GM12878 (cell line): ENCODE measurements around the gene GCK. TPM values are rescaled to one million over a fixed set of nuclear protein-coding genes. Genes with fewer than 3 reads are reported as not detected.

Experiments
- ATAC-seq: fragments of 200-7000 bp; cut with Tn5 transposase; 3 replicates; pipeline ENCODE4 v1.9.1; 2020; ENCODE audit warnings: mild to moderate bottlenecking, moderate library complexity
- BruUV-seq: library from RNA; stranded (reverse); fragments of 400-500 nt; replicated peaks from 2 replicates; lab custom pipeline; 2021; lab: Mats Ljungman, UMichigan
- CTCF ChIA-PET: fragments of 300-600 bp; sonication (Branson Sonifier 250); formaldehyde crosslinking; extraction: SDS; loops from one replicate; lab custom pipeline; 2021; ENCODE audit warnings: inconsistent platforms; lab: Yijun Ruan, JAX
- POLR2A ChIA-PET: fragments of 350-600 bp; formaldehyde crosslinking; extraction: SDS; loops from one replicate; lab custom pipeline; 2021; ENCODE audit warnings: inconsistent platforms; lab: Charles Lee
- RAD21 ChIA-PET: fragments of 300-600 bp; sonication (Branson Sonifier 250); formaldehyde crosslinking; loops from one replicate; lab custom pipeline; 2023; ENCODE audit warnings: antibody characterized with exemption; ENCODE audit not compliant: unreplicated experiment; lab: Charles Lee
- SMC1A ChIA-PET: fragments of 300-600 bp; sonication (Branson Sonifier 250); formaldehyde crosslinking; loops from one replicate; lab custom pipeline; 2023; ENCODE audit not compliant: unreplicated experiment, uncharacterized antibody; lab: Charles Lee
- DNase-seq: peaks from one replicate; pipeline ENCODE4 v3.0.0-alpha.2; 2011; ENCODE audit warnings: low read depth, low spot score
- FAIRE-seq: peaks from 3 replicates; lab custom pipeline; 2011; peaks lifted over from hg19 to GRCh38; lab: Jason Lieb, UNC
- H2AFZ ChIP-seq: 2 replicates; pipeline ENCODE4 v1.6.0; 2011; ENCODE audit warnings: low read depth, low read length, control low read depth; ENCODE audit not compliant: control insufficient read depth
- H3K27ac ChIP-seq: 2 replicates; pipeline ENCODE4 v1.5.1; 2011; ENCODE audit warnings: control low read depth; ENCODE audit not compliant: control insufficient read depth, insufficient read depth
- H3K27me3 ChIP-seq, 2 experiments: replicated peaks in 1 of 2; 2 replicates each; pipeline versions ENCODE4 v1.6.0 to v1.6.1; 2011; ENCODE audit warnings: low read length in 1 of 2; ENCODE audit not compliant: control insufficient read depth in 2 of 2, insufficient read depth in 2 of 2
- H3K36me3 ChIP-seq, 2 experiments: 2 replicates each; pipeline ENCODE4 v1.5.1; 2011; ENCODE audit warnings: low read length in 1 of 2; ENCODE audit not compliant: control insufficient read depth in 2 of 2, insufficient read depth in 2 of 2
- H3K4me1 ChIP-seq: 2 replicates; pipeline ENCODE4 v1.6.1; 2011; ENCODE audit warnings: mild to moderate bottlenecking, low read length, moderate library complexity, mixed read lengths; ENCODE audit not compliant: control insufficient read depth, insufficient read depth
- H3K4me2 ChIP-seq: 2 replicates; pipeline ENCODE4 v1.6.0; 2011; ENCODE audit warnings: control low read depth; ENCODE audit not compliant: control insufficient read depth, insufficient read depth
- H3K4me3 ChIP-seq: fragments of 200-600 bp; sonication (generic); 2 replicates; pipeline ENCODE4 v1.5.1; 2016
- H3K79me2 ChIP-seq: 2 replicates; pipeline ENCODE4 v1.6.0; 2011; ENCODE audit warnings: low read length; ENCODE audit not compliant: control insufficient read depth, insufficient read depth
- H3K9ac ChIP-seq: 2 replicates; pipeline ENCODE4 v1.8.0; 2011; ENCODE audit warnings: low read length, control low read depth, mixed read lengths; ENCODE audit not compliant: control insufficient read depth, insufficient read depth
- H3K9me3 ChIP-seq: replicated peaks from 3 replicates; pipeline ENCODE4 v1.5.1; 2011; ENCODE audit warnings: mild to moderate bottlenecking, low read length; ENCODE audit not compliant: control insufficient read depth, insufficient read depth
- H4K20me1 ChIP-seq: 2 replicates; pipeline ENCODE4 v1.6.0; 2011; ENCODE audit not compliant: control insufficient read depth, insufficient read depth
- ATF7 ChIP-seq: fragments of 450-650 bp; IDR thresholded peaks from 2 replicates; pipeline ENCODE4 v1.6.1; 2016; ENCODE audit warnings: low read depth, mild to moderate bottlenecking
- BCL3 ChIP-seq: IDR thresholded peaks from 2 replicates; pipeline ENCODE4 v1.6.1; 2011; ENCODE audit warnings: borderline replicate concordance, low read depth, mild to moderate bottlenecking, moderate library complexity, low read length; ENCODE audit not compliant: insufficient read depth, poor library complexity, severe bottlenecking
- CREB1 ChIP-seq: IDR thresholded peaks from 2 replicates; pipeline ENCODE4 v1.6.1; 2012; ENCODE audit warnings: low read depth, mild to moderate bottlenecking, inconsistent platforms
- HCFC1 ChIP-seq: fragments of 150-350 bp; IDR thresholded peaks from 2 replicates; pipeline ENCODE4 v1.6.1; 2014; ENCODE audit warnings: low read length
- MYB ChIP-seq: fragments of 150-350 bp; IDR thresholded peaks from 2 replicates; pipeline ENCODE4 v1.6.1; 2014; ENCODE audit warnings: mild to moderate bottlenecking, low read depth, low read length, borderline replicate concordance
- MYC ChIP-seq: IDR thresholded peaks from 2 replicates; pipeline ENCODE4 v1.6.1; 2011; ENCODE audit warnings: mild to moderate bottlenecking, low read length, moderate library complexity, inconsistent platforms; ENCODE audit not compliant: insufficient read depth, insufficient replicate concordance, insufficient read length, severe bottlenecking
- NFXL1 ChIP-seq: fragments of 450-650 bp; IDR thresholded peaks from 2 replicates; pipeline ENCODE4 v1.6.1; 2017; ENCODE audit warnings: antibody characterized with exemption, mild to moderate bottlenecking, borderline replicate concordance
- RFX5 ChIP-seq: IDR thresholded peaks from 2 replicates; pipeline ENCODE4 v1.6.1; 2011; ENCODE audit warnings: low read depth, low read length, improper control_type of control experiment
- TAF1 ChIP-seq: IDR thresholded peaks from 2 replicates; pipeline ENCODE4 v1.6.1; 2011; ENCODE audit warnings: mild to moderate bottlenecking, low read depth, low read length, borderline replicate concordance
- TCF3 ChIP-seq: IDR thresholded peaks from 2 replicates; pipeline ENCODE4 v1.6.1; 2012; ENCODE audit warnings: low read depth, mild to moderate bottlenecking, low read length, borderline replicate concordance; ENCODE audit not compliant: insufficient read depth
- ZZZ3 ChIP-seq: IDR thresholded peaks from 2 replicates; pipeline ENCODE4 v1.6.1; 2011; ENCODE audit warnings: low read depth; ENCODE audit not compliant: control insufficient read depth, insufficient read length
- WGBS: methylation state at CpG from one replicate; pipeline ENCODE4 v1.1.6; 2016; ENCODE audit warnings: low lambda C conversion rate; ENCODE audit not compliant: insufficient replicate concordance, insufficient coverage; ENCODE audit errors: missing lambda C conversion rate; 5-methylcytosine and 5-hydroxymethylcytosine counted together
- in situ Hi-C: fragments of 300-500 bp; cut with MboI; formaldehyde crosslinking; loops from 9 replicates; pipeline ENCODE4 v1.14.3; 2018; ENCODE audit warnings: mixed read lengths
- intact Hi-C: fragments of 100-400 bp; cut with micrococcal nuclease; formaldehyde crosslinking; loops from one replicate; pipeline ENCODE4 v1.14.2; 2022; ENCODE audit not compliant: unreplicated experiment
- polyA plus RNA-seq, 11 experiments: library from polyadenylated mRNA; depleted of rRNA in 4 of 11; unstranded in 6 of 11; stranded (reverse) in 5 of 11; fragments of >200 nt; fragmentation: Nextera tagmentation in 4 of 11; fragmentation: Illumina TruSeq in 1 of 11; extraction: Ambion mirVana in 4 of 11; extraction: Trizol in 1 of 11; gene quantifications; 1 replicate in 1 of 11; 2 replicates in 10 of 11; pipeline versions ENCODE4 v1.2.1 to v1.2.3, GENCODE V29; 2011 to 2016; ENCODE audit warnings: inconsistent platforms in 2 of 11, missing spikeins in 2 of 11, low read depth in 1 of 11
- total RNA-seq, 4 experiments: library from RNA; depleted of rRNA in 3 of 4; stranded (reverse); fragments of >200 nt in 3 of 4; fragmentation: Illumina TruSeq in 1 of 4; extraction: Trizol in 1 of 4; gene quantifications; 2 replicates each; pipeline versions ENCODE4 v1.2.1 to v1.2.3, GENCODE V29; 2013 to 2021
- TF ChIP-seq, protein P1 (sequence below): fragments of 450-650 bp; IDR thresholded peaks from 2 replicates; pipeline ENCODE4 v1.6.1; 2016; ENCODE audit warnings: mild to moderate bottlenecking, moderate library complexity, borderline replicate concordance

Gene GCK
- total and polyA plus RNA-seq, 10 of the 15 experiments (the other 5 are each of a cell fraction or from before 2014, with no cell fraction given), result 0.06 to 0.16 TPM; not detected in 8

GRCh38 chr7:44162785-44163395 is 26.3 kb downstream of the GCK start:
- Histone ChIP-seq H3K4me1 (no peaks in the 10 kb centered on the region), H3K27ac (no peak overlapping the region), H3K27me3 (no peaks in the 10 kb centered on the region; a peak in 1 of 4 replicates), H3K79me2 (no peaks in the 10 kb centered on the region), H3K36me3 (no peaks in the 10 kb centered on the region), H3K9ac (no peak overlapping the region), H4K20me1 (no peaks in the 10 kb centered on the region), H3K9me3 (no peaks in the 10 kb centered on the region), H3K4me2 (no peak overlapping the region), H3K4me3 (no peak overlapping the region), H2AFZ (no peak overlapping the region)
- 0% methylated on average over 1 of the region's 1 CpG for WGBS
- RAD21 ChIA-PET, result no interaction called here
- SMC1A ChIA-PET, result no interaction called here
- intact Hi-C loops (no loop called here), in situ Hi-C loops (no loop called here)
- no TSS peak for BruUV-seq
- TF ChIP-seq MYB (no peak), CREB1 (no peak), HCFC1 (no peak)
- ATAC-seq (no peak), DNase-seq (no peak), FAIRE-seq (no peak)
- CTCF ChIA-PET, result interaction anchor here (0.7 kb wide), 1 partner anchor 46 kb away, joined by 3 read pairs; no protein-coding TSS in a partner anchor
- POLR2A ChIA-PET, result no interaction called here

DNA sequence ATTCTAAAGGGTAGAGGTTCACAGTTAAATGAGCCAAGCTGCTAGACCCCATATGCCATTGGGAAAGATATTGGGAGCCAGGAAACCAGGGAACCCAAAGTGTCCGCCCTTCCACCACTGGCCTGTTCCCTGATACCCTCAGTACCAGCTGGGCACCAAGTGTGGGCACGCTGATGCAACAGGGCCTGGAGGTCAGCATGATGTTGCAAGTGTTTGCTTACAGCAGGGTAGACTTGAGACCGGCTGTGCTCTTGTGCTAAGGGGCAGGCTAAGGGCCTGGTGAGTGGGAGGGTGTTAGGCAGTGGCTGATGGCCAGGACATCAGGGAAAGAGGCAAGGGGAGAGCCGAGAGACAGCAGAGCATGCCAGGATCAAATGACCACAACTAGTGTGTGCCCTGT is 27.1 kb downstream of the GCK start:
- H4K20me1 ChIP-seq, result no peaks in the 10 kb centered on the region
- no peaks in the 10 kb centered on the region for H3K79me2 ChIP-seq
- ChIA-PET RAD21 (no interaction called here), POLR2A (no interaction called here), CTCF (no interaction called here), SMC1A (no interaction called here)
- no peak overlapping the region for H3K4me3 ChIP-seq
- H3K27me3 ChIP-seq, result no peaks in the 10 kb centered on the region; a peak in 1 of 4 replicates
- in situ Hi-C loops, result no loop called here
- no TSS peak for BruUV-seq
- no peak for ATAC-seq
- DNase-seq, result no peak
- H3K4me1 ChIP-seq, result no peaks in the 10 kb centered on the region
- H3K36me3 ChIP-seq, result no peaks in the 10 kb centered on the region
- H3K9ac ChIP-seq, result no peak overlapping the region
- FAIRE-seq, result no peak
- no peak overlapping the region for H3K4me2 ChIP-seq
- no peaks in the 10 kb centered on the region for H3K9me3 ChIP-seq
- no peak overlapping the region for H3K27ac ChIP-seq
- WGBS, result 27% methylated on average over 4 of the region's 4 CpGs
- no peak overlapping the region for H2AFZ ChIP-seq
- intact Hi-C loops, result no loop called here
- no peak for TF ChIP-seq BCL3
- TF ChIP-seq TAF1, result no peak
- TF ChIP-seq ZZZ3, result no peak
- no peak for TF ChIP-seq RFX5
- no peak for TF ChIP-seq ATF7
- TF ChIP-seq NFXL1, result no peak
- no peak for TF ChIP-seq TCF3
- TF ChIP-seq, protein P1, sequence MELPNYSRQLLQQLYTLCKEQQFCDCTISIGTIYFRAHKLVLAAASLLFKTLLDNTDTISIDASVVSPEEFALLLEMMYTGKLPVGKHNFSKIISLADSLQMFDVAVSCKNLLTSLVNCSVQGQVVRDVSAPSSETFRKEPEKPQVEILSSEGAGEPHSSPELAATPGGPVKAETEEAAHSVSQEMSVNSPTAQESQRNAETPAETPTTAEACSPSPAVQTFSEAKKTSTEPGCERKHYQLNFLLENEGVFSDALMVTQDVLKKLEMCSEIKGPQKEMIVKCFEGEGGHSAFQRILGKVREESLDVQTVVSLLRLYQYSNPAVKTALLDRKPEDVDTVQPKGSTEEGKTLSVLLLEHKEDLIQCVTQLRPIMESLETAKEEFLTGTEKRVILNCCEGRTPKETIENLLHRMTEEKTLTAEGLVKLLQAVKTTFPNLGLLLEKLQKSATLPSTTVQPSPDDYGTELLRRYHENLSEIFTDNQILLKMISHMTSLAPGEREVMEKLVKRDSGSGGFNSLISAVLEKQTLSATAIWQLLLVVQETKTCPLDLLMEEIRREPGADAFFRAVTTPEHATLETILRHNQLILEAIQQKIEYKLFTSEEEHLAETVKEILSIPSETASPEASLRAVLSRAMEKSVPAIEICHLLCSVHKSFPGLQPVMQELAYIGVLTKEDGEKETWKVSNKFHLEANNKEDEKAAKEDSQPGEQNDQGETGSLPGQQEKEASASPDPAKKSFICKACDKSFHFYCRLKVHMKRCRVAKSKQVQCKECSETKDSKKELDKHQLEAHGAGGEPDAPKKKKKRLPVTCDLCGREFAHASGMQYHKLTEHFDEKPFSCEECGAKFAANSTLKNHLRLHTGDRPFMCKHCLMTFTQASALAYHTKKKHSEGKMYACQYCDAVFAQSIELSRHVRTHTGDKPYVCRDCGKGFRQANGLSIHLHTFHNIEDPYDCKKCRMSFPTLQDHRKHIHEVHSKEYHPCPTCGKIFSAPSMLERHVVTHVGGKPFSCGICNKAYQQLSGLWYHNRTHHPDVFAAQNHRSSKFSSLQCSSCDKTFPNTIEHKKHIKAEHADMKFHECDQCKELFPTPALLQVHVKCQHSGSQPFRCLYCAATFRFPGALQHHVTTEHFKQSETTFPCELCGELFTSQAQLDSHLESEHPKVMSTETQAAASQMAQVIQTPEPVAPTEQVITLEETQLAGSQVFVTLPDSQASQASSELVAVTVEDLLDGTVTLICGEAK, result no peak
- no peak for TF ChIP-seq MYC
